Measurements from ENCODE around the gene EME2.
"Not testable (repeated sequence)": the region's sequence is repeated elsewhere in the genome, so short reads cannot be mapped to it uniquely, and the experiment has no call there.

Gene EME2, protein sequence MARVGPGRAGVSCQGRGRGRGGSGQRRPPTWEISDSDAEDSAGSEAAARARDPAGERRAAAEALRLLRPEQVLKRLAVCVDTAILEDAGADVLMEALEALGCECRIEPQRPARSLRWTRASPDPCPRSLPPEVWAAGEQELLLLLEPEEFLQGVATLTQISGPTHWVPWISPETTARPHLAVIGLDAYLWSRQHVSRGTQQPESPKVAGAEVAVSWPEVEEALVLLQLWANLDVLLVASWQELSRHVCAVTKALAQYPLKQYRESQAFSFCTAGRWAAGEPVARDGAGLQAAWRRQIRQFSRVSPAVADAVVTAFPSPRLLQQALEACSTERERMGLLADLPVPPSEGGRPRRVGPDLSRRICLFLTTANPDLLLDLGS

DNA sequence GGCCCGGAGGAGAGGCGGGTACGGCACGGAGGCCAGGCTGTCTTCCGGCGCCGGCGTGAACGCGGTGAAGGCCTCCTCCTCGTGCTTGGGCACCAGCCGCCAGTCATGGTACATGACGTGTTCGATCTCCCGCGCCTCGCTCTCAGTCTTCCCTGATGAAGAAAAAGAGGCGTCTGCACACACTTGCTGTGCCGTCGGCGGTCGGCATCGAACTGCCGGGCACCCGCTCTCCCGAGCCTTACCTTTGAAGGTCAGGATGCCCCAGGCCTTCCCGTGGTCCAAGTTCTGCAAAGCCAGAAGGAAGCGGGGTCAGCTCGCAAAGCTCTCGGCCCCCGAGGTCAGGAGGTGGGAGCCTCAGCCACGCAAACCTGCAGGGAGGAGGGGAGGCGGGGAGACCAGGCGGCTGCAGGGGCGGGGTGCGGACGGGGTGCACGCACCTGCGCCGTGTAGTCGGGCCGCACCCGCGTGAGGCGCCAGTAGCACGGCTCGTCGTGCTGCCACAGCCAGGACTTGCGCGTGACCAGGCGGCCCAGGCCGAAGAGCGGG lies at the start of gene EME2:
EME2 (plus strand) TSS at position 449 of the 546 bp plus-strand sequence. CDS start 418 bp downstream, outside the sequence.
- no peak for DNase-seq

DNA sequence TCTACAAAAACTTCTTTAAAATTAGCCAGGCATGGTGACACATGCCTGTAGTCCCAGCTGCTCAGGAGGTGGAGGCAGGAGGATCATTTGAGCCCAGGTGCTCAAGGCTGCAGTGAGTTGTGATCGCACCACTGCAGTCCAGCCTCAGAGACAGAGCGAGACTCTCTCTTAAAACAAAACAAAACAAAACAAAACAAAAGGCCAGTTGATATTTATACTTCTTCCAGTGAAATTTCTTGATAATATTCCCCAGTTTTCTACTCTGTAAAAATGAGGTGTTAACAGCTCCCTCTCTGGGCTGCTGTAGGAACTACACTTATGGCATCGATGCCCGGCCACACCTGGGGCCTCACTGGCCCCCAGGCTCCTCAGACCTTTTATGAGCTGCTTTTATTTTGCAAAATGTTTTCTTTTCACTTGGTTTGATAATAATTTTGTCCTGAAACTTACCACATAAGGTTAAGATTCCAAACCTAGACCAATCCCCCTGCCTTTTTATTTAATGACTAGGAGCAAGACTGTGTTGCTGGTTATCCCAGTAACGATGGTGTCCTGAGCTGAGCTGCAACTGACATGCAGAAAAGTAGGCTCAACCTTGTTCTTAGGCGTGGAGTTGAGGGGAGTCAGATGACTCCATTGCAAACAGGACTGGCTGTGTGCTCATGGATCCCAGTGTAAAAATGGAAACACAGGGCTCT lies 49.0 kb upstream of the EME2 start:
- peak; percentile 28 for DNase-seq

DNA sequence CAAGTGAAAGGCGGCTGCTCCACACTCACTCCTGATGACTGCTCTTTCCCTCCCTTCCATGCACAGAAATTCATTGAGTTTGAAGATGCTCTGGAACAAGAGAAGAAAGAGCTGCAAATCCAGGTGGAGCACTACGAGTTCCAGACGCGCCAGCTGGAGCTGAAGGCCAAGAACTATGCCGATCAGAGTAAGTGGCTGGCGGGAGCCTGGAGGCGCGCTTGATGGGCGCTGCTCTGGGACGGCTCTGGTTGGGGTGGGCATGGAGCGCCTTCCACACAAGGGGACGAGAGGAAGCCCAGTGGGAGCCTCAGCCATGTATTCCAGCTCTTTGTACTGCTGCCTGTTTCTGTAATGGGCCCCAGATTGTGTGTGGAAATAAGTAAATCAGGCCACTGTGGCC lies 48.1 kb upstream of the EME2 start:
- no peak for DNase-seq

DNA sequence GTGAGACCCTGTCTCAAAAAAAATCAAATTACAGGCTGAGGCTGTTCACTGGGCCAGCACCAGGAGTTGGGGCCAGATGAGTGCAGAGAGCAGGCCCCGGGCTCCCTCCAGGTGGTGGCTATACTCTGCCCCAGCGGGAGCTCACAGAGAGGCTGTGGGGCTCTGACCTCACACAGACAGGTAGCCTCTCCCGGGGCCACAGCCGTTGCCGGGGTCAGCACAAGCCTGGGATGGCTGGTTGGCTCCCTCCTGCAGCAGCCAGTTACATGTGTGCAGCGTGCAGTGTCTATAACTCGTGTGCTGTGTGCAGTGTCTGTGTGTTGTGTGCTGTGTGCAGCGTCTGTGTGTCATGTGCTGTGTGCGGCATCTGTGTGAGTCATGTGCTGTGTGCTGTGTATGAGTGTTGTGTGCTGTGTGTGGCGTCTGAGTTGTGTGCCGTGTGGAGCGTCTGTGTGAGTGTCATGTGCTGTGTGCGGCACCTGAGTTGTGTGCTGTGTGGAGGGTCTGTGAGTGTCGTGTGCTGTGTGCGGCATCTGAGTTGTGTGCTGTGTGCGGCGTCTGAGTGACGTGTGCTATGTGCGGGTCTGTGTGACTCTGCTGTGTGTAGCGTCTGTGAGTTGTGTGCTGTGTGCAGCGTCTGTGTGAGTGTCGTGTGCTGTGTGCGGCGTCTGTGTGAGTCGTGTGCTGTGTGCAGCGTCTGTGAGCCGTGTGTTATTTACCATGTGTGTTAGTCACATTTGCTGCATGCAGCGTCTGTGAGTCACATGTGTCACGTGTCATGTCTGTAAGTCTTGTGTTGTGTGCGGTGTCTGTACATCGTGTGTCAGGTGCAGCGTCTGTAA lies 45.7 kb upstream of the EME2 start:
- DNase-seq, result no peak

DNA sequence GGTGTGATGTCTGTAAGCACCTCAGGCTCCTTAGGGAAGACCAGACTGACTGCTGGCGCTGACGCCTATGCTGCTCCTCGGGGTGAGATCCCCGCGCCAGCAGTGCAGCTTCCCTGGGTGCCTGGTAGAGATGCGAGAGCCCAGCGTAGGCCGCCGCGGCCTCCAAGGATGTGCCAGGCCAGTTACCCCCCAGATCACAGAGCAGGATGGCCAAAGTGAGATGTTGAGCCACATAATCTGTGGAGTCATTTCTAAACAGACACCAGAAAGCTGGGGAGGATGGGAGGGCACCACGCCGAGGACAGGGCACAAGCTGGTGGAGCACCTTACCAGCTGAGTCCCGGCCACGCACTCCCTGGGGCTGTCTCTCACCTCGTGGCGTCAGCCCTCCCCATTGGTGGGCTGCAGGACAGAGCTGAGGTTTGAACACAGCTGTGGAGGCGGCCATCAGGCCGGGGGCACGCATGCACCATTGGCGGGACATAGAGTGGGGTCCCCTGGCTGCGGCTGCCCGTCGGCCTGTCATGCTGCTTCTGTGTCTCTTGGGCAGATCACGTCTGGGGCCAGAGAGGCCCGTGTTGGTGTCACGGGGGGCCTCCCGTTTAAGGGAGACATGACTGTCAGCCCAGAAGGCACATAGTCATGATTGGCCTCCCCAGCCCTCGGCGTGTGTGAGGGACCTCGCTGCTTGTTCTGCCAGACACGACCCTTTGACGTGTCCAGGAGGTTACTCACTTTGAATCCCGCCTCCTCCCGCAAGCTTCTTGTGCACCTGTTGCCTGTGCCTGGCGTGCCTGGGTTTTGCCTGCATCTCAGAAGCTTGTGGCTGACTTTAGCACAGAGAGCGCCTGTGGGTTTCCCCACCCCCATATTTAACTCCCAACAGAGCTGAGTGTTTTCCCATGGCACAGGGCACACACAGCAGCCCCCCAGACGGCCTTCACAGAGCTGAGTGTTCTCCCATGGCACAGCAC lies 44.7 kb upstream of the EME2 start:
- DNase-seq, result no peak

DNA sequence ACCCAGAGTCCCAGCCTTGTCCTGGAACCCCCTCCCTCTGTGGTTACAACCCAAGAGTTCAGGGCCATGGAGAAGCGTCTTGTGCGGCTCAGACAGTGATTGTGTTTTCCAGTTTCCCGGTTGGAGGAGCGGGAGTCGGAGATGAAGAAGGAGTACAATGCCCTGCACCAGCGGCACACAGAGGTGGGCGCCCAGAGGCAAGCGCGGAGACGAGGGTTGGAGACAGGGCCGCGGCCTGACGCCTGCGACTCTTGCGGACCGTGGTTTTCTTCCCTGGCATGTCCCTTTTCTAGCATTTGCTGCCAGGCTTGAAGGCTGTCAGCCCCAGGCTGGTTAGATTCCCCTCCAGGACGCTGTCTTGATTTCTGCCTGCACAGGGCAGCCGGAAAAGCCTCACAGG lies 43.6 kb upstream of the EME2 start:
- DNase-seq, result no peak

DNA sequence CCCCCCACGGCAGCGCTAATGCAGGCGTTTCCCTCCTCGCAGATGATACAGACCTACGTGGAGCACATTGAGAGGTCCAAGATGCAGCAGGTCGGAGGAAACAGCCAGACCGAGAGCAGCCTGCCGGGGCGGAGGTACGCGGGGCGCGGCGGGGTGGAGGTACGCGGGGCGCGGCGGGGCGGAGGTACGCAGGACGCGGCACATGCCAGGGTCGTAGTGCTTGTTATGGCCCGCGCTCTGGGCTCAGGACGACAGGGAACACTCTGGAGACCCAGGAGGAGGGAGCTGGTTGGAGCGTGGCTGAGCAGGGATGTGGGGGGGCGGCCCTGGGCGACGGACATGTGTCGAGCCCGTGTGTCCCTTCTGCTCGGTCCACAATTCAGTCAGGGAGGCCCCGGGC lies 43.2 kb upstream of the EME2 start:
- no peak for DNase-seq

DNA sequence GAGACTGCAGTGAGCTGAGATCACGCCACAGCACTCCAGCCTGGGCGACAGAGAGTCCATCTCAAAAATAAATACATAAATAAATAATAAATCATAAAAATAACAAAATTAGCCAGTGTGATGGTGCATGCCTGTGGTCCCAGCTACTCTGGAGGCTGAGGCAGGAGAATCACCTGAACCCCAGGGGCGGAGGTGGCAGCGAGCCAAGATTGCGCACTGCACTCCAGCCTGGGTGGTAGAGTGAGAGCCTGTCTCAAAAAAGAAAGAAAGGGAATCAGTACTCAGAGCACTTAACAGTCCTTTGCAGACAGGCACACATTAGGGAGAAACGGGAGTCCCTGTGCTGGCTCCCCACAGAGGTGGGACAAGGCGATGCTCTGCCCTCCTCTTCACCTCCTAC lies 41.5 kb upstream of the EME2 start:
- no peak for DNase-seq

DNA sequence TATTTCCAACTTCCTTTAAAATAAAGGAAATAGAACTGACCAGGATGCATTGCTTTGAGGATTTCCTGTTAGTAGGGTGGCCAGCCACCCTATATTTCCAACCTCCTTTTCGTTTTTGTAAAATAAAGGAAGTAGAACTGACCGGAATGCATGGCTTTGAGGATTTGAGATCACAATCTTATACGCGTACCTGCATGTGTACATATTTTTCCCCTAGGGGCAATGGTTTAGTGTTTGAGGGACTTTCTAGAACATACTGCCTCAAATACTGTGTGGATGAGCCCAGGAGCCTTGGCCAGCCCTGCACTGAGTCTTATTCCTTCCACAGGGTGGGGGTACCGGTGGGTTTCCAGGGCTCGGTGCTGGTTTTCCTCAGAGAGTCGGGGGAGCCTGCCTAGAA lies 41.0 kb upstream of the EME2 start:
- DNase-seq, result no peak

DNA sequence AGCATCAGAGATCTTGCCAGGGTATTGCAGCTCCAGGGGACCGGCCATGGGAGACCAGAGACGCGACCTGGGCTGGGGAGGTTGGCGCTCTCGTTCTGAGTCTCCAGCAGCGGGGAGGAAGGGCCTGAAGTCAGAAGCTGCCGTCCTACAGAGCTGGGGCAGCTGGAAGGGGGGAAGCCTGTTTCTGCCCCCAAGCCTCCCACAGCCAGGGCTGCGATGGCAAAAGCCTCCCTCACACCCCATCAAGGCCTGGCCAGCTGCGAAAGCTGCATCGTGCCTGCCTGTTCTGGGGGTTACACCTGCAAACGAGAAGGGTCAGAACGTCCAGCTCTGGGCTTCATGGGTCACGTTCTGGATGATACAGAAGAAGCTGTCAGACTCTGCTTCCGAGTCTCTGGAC lies 40.5 kb upstream of the EME2 start:
- DNase-seq, result no peak

DNA sequence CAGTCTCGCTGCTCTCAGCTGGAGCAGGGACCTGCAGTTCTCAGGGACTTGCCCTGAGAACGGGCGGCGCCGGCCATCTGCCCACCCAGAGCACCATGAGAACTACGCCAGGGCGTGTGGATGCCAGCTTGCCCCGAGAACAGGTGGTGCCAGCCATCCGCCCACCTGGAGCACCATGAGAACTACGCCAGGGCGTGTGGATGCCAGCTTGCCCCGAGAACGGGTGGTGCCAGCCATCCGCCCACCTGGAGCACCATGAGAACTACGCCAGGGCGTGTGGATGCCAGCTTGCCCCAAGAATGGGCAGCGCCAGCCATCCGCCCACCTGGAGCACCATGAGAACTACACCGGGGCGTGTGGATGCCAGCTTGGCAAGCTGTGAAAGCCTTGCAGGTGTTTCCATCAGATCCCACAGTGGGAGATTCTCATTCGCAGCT lies 40.0 kb upstream of the EME2 start:
- not testable (repeated sequence) for DNase-seq

DNA sequence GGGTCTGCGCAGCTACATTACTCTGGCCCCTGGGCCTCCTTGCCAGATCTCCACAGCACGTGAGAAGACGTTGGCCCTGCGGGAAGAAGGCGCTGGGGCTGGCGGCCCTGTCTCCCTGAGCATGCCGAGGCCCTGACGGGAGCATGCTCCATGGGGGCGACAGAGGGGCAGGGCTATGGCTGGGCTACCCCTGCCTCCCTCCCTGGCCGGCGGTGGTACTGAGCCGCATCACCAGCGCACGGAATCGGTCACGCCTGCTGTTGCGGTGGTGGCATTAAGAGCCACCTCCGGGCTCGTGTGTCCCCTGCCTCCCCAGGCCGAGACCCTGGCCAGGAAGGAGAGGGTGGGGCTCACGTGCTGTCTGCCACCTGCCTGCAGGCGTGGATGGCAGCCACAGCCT lies 38.5 kb upstream of the EME2 start:
- no peak for DNase-seq

DNA sequence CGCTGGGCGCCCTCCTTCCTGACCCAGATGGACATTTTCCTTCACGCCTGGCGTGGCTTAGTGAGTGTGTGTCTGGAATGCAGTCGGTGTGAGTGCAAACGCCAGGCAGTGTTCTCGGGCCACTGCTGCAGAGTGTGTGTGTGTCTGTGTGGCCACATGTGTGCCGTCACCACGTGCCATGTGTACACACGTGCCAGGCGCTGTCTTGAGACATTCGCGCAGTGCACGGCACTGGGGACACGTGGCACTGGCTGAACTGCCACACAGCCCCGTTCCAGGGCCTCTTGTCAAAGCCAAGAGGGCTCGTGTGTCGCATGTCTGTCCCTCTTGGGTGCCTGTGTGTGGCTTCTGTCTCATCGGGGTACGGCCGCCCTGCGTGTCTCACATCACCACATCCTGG lies 37.8 kb upstream of the EME2 start:
- DNase-seq, result no peak

DNA sequence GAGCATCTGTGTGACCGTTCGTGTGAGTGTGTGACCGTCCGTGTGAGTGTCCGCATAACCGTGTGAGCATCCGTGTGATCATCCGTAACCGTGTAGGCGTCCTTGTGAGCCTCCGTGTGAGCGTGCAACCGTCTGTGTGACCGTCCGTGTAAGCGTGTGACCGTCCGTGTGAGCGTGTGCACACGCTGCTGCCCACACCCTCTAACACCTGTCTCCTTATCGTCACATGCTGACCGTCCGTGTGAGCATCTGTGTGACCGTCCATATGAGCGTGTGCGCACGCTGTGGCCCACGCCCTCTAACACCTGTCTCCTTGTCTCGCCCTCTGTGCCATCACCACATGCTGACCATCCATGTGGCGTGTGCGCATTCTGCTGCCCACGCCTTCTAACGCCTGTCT lies 32.4 kb upstream of the EME2 start:
- DNase-seq, result no peak

DNA sequence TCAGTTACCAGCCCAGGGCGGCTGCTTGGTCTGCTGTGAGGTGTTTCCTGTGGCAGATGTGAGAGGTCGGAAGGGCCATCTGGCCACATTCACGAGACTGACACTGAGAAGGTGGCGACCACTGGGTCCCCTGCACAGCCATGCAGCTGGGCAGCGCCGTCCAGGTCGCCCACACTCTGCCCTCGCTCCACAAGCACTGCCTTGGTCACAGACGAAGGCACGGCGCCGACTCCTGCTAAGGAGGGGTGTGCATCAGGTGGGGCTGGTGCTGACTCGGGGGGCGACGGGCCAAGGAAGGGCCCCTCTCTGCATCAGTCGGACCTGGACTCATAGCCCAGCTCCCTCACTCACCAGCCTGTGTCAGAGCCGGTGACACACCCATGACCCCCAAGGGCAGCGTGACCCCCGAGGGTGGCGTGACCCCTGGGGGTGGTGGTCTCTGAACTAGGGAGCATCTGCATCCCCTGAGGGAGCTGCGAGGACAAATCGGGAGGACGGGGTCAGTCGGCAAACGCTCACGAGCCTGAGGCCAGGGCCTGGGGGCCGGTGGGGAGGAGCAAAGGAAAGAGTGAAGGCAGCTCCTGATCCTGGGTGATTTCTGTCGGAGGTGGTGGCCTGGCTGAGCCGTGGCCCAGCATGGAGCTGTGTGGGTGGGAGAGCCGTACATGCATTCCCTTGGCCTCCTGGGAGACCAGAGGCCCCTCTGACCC lies 31.7 kb upstream of the EME2 start:
- no peak for DNase-seq

DNA sequence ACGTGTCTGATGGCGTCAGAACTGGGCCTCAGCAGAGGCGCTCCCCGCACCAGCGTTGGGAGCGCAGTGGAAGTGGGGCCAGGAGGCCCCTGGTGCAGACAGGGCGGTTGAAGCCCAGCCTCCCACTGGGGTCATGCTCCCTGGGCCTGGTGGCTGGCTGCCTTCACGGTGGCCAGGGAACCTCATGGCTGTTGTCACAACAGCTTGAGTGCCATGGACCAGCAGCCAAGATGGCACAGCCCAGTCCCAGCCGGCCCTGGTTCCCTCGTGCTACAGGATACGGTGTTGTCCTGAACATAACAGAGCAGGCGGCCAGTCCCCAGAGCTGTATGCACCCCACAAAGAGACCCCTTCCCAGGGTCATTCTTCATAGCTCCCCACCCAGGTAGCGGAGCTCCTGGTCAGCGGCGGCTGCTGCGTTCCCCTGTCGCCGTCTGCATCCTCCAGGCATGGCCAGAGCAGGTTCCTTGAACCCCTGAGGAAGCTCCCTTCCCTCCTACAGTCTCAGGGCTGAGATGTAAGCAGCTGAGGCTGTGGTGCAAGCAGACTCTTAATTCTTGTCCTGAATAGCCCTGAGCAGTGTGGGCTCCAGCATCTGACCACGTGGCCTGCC lies 31.0 kb upstream of the EME2 start:
- DNase-seq, result peak; percentile 2

DNA sequence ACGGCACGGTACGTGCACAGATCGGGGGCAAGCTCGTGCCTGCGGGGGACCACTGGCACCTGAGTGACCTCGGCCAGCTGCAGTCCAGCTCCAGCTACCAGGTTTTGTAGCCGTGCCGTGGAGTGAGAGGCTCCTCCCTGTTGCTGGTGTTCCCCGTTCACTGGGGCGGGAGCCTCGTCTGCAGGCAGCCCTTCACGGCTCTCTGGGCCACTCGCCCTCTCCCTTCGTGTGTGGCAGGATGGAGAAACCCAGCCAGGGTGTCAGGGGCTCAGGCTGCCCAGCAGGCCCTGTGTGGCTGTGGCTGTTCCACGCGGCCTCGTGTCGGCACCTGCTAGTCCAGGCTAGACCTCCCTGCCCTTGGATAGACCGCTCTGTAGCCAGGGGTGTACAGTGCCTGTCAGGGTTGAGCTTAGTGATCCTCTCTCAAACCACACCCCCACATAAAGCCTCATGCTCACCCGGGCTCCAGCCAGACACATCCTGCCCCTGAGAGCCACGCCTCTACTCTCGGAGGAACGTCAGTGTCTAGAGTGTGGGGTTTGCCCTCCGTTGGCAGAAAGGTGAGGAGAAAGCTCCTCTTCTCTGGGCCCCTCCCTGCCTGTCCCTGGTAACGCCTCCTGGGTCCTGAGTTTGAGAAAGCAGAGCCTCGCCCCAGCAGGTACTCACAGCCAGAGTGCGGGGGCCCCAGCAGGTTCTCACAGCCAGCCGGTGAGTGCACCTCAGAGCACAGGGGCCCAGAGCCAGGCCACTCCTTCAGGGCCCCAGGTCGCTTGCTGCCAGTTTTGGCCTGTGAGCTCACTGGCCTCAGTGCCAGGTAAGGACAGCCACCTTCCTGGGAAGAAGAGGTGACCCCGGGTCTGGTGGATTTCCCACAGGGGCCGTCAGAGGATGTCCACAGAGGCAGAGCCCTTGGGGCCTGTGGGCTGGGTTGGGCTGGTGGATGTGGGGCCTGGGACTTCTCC lies 29.0 kb upstream of the EME2 start:
- DNase-seq, result no peak

DNA sequence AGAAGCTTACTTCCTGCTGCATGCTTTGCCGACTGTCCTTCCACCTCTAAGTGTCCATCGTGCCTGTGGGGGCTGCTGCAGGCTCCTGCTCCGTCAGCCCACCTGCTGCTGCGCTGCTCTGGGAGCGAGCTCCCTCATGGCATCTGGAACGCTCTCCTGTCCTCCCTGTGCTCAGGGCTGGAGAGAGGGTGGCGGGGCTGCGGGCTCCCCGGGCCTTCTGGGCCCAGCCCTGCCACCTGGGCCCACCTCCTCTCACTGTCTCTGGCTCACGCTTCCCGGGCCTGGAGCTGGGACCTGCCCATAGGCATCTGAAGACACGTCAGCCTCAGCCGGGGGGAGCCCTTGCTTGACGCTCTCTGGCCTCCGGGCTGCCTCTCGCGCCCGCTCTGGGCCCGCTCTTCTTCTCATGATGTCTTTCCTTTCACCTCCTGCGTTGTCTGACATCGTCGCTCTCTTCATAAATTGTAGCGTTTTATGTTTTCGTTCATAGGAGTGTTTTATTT lies 28.2 kb upstream of the EME2 start:
- no peak for DNase-seq

DNA sequence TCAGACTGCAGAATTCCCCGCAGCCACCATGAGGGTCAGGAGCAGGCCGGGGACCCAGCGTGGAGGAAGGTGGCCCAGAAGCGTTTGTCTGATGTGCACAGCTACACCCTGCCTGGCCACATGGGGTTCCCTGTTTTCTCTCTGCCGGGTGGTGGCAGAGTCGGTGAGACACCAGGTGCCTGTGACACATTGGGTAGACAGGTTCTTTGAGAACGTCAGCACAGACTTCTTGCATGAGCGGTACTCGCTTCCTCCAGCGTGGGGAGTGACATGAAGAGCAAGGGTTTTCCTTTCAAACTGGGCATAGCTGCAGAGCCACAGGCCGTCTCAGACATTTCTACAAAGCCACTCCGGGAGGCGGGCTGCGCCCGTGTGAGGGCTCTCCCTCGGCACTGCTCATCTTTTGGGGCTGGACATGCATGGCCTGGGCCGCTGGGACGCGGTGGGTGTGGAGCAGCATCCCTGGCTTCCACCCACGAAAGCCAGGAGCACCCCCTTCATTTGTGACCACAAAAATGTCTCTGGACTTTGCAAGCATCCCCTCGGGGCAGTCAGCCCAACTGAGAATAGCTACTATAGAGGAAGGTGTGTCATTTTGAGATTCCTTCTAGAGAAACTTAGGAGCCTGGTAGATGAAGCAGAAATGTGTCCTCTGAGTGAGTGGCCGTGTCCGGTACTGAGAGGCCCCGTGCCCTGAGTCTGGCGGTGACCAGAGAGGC lies 27.3 kb upstream of the EME2 start:
- DNase-seq, result no peak
